Activated CD8-positive, alpha-beta memory T cell treated with anti-CD3 and anti-CD28 coated beads, Interleukin-2, amount 10 ng/mL, durations not matched to agents 7 days and 5 days (primary cell): Measurements from ENCODE around the gene DIS3L2. TPM values are rescaled to one million over a fixed set of nuclear protein-coding genes. Genes with fewer than 3 reads are reported as not detected.

Source experiments
- ATAC-seq: fragments of 150-1000 bp; cut with Tn5 transposase; one replicate; pipeline ENCODE4 v1.10.0; 2021; ENCODE audit warnings: moderate library complexity
- CTCF ChIA-PET: fragments of 350-600 bp; sonication (Branson Sonifier 250); formaldehyde crosslinking; loops from one replicate; lab custom pipeline; 2021; ENCODE audit warnings: antibody characterized with exemption; lab: Charles Lee
- DNase-seq: peaks from one replicate; pipeline ENCODE4 v3.0.0-alpha.2; 2020
- H3K27ac Mint-ChIP-seq: one replicate; pipeline ENCODE4 v1.8.0; 2021; ENCODE audit warnings: mild to moderate bottlenecking, mixed read lengths
- H3K27me3 Mint-ChIP-seq: one replicate; pipeline ENCODE4 v1.8.0; 2021; ENCODE audit warnings: mixed read lengths
- H3K36me3 Mint-ChIP-seq: one replicate; pipeline ENCODE4 v1.8.0; 2021; ENCODE audit warnings: mild to moderate bottlenecking, mixed read lengths
- H3K4me1 Mint-ChIP-seq: one replicate; pipeline ENCODE4 v1.8.0; 2021; ENCODE audit warnings: mixed read lengths
- H3K4me3 Mint-ChIP-seq: one replicate; pipeline ENCODE4 v1.8.0; 2021; ENCODE audit warnings: mild to moderate bottlenecking, moderate library complexity, mixed read lengths
- H3K9me3 Mint-ChIP-seq: one replicate; pipeline ENCODE4 v1.8.0; 2022; ENCODE audit warnings: low read depth, mixed read lengths
- total RNA-seq, 2 experiments: library from RNA; stranded (reverse); gene quantifications; one replicate each; pipeline ENCODE4 v1.2.3, GENCODE V29; 2021

DIS3L2 gene, protein sequence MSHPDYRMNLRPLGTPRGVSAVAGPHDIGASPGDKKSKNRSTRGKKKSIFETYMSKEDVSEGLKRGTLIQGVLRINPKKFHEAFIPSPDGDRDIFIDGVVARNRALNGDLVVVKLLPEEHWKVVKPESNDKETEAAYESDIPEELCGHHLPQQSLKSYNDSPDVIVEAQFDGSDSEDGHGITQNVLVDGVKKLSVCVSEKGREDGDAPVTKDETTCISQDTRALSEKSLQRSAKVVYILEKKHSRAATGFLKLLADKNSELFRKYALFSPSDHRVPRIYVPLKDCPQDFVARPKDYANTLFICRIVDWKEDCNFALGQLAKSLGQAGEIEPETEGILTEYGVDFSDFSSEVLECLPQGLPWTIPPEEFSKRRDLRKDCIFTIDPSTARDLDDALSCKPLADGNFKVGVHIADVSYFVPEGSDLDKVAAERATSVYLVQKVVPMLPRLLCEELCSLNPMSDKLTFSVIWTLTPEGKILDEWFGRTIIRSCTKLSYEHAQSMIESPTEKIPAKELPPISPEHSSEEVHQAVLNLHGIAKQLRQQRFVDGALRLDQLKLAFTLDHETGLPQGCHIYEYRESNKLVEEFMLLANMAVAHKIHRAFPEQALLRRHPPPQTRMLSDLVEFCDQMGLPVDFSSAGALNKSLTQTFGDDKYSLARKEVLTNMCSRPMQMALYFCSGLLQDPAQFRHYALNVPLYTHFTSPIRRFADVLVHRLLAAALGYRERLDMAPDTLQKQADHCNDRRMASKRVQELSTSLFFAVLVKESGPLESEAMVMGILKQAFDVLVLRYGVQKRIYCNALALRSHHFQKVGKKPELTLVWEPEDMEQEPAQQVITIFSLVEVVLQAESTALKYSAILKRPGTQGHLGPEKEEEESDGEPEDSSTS
- 10 to 100 TPM; 25.4 to 39.4 TPM for total RNA-seq

DNA sequence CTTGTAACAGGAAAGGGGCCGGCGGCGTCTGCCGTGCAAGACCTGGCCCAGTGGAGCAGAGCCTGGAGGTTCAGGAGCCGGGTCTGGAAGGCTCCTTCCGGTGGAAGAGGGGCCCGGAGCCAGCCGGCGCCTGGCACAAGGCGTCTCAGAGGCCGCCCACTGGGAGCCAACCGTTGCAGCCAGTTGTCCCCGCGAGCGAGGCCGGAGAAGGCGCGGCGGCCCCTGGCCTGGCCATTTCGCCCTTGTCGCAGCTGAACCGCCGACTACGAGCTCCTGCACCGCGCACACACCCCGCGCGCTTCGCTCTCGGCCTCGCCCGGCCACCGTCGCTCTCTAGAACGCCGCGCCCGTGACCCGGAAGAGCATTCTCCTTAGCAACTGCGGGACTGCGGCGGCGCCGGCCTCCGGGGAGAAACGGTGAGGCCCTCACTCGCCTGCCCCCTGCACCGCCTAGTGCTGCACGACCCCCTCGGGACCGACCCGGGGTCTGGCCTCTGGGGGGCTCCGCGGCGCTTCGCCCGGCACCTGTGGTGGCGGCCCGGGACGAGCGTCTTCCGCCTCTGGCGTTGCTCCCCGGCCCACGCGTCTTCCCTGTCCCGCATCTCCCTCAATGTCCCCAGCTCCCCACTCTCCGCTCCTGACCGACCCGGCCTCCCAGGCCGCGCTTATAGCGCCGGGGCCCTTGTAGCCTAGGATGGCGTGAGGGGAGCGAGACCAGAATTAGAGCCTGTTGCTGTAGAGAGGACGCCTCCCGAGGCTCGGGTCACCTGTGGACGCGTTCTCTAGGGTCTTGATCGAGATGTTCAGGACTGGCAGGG, at the start of gene DIS3L2:
DIS3L2 (plus strand) TSS at position 365 of the 818 bp plus-strand sequence. CDS start 53,215 bp downstream, outside the sequence.
- CTCF ChIA-PET: interaction anchor here (0.8 to 1.0 kb wide), 2 partner anchors 61 to 354 kb away, joined by 3 read pairs; no protein-coding TSS in a partner anchor
- peaks cover 1% of the 10 kb centered on the region for H3K36me3 Mint-ChIP-seq
- peak within 1 kb of the TSS; percentile 86 for H3K27ac Mint-ChIP-seq
- H3K9me3 Mint-ChIP-seq: no peaks in the 10 kb centered on the region
- ATAC-seq (peak; percentile 96), DNase-seq (peak; percentile 86)
- peaks cover under 1% of the 10 kb centered on the region for H3K27me3 Mint-ChIP-seq
- peak within 1 kb of the TSS; percentile 82 for H3K4me3 Mint-ChIP-seq
- peaks cover 33% of the 10 kb centered on the region for H3K4me1 Mint-ChIP-seq

DNA sequence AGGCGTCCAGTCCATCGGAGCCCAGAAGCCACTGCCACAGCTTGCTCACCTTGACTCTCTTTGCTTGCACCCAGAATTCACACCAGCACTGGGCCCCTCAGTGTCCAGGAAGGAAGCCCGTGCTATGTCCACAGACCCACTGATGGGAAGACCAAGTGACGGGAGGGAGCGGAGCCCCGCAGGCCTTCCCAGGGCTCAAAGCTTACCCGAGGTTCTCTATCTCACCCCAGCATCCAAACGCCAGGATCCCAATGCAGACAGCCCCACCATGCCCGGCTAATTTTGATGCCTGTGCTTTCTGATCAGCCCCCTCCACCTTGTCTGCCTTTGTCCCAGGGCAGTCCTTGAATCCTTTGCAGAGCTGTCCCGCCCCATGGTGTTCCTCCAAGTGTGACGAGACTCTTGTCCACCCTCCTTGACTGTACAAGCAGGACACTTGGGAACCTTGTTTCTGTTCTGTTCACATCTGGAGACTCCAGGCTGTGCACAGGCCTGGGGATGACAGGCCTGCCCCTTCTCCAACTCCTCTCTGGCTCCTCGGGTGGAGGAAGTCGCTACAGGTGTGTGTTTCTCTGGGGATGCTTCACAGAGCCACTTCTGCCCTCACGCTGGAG, 47.3 kb upstream of the DIS3L2 start:
- Mint-ChIP-seq H3K27me3 (peaks cover 20% of the 10 kb centered on the region), H3K4me1 (peaks cover 18% of the 10 kb centered on the region), H3K27ac (no peak overlapping the region), H3K36me3 (no peaks in the 10 kb centered on the region), H3K4me3 (no peak overlapping the region), H3K9me3 (no peaks in the 10 kb centered on the region)
- ATAC-seq (no peak), DNase-seq (no peak)
- CTCF ChIA-PET: interaction anchor here (1.0 kb wide), 1 partner anchor 14 kb away, joined by 3 read pairs; no protein-coding TSS in a partner anchor

DNA sequence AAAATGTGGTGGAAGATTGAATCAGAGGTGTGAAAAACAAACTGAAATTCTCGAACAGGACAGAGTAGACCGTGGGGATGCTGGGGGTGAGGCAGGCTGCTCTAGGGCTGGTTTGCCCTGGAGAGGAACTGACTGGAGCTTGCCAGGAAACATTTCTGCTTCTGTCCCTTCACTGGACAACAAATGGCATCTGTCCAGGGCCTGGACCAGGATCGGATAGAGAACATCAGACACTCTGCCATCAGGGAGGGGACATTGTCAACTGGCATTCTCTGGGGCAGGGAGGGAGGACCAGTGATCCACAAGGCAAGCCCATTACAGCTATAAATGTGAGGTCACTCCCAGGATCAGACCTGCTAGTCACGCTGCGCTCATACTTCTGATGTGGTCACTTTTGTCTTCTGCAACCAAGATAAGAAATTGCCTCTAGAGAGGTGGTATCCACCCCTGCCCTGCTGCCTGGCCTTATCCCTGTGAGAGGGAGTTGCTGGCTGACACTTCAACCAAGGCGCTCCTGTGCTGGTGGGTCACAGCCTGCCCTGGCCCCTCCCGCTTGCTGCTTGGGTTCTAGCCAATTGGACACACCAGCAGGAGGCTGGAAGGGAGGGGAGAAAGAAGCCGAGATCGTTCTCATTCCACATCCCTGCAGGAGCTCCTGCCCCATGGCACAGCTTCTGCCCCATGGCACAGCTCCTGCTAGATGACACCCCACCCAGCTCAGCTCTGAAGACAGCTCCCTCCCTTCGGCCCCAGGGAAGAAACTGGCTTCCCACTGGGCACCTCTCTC, 44.0 kb upstream of the DIS3L2 start:
- no peak for ATAC-seq

DNA sequence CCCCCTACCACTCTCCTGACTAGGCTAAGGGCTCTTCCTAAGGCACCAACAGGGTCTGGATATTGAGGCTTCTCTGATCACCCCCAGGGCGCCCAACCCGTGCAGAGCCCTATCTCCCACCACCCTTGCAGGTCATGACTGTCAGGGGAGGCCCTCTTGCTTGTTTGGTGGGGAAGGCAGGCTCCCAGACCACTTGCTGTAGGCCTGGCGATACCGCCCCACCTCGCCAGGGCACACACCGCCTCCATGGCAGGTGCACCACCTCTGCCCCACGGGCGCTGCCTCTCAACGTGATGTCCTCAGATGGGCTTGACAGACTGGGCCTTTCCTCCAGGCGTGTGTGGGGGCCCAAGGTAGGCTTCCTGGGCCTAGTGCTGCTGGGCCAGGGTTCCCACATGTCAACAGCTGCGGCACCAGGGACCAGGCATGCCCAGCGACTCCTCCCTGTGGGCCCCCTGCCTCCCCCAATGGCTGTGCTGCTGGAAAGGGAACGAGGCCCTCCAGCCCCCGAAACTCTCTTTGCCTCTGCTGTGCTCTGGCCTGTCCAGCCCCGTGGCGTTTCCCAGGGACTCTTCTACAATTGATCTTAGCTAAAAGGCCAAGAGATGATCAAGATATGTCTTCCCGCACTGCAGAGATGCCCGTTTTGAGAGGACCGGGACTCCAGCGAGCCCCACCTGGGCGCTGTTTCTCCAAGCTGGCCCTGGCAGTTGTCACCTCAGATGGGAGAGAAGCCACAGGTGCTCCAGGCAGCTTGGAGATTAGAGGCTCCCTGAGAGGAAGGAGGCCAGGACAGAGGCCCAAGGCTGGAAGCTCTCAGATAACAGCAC, 42.8 kb upstream of the DIS3L2 start:
- Mint-ChIP-seq H3K4me3 (no peak overlapping the region), H3K27me3 (peaks cover 33% of the 10 kb centered on the region), H3K27ac (no peak overlapping the region), H3K36me3 (no peaks in the 10 kb centered on the region), H3K4me1 (peaks cover 3% of the 10 kb centered on the region), H3K9me3 (no peaks in the 10 kb centered on the region)
- CTCF ChIA-PET: interaction anchor here (1.0 to 15.4 kb wide), 4 partner anchors 12 to 405 kb away, joined by 3 to 153 read pairs (median 8); no protein-coding TSS in a partner anchor
- DNase-seq: no peak
- ATAC-seq: no peak

More for the DNA sequence above, 44.0 kb upstream of the DIS3L2 start:
- Mint-ChIP-seq H3K4me3 (no peak overlapping the region), H3K4me1 (peaks cover 3% of the 10 kb centered on the region), H3K9me3 (no peaks in the 10 kb centered on the region), H3K36me3 (no peaks in the 10 kb centered on the region), H3K27me3 (peaks cover 24% of the 10 kb centered on the region), H3K27ac (no peak overlapping the region)
- DNase-seq: no peak
- CTCF ChIA-PET: interaction anchor here (1.7 to 15.4 kb wide), 4 partner anchors 8 to 407 kb away, joined by 6 to 153 read pairs (median 8); partner anchors contain the start of gene NPPC

DNA sequence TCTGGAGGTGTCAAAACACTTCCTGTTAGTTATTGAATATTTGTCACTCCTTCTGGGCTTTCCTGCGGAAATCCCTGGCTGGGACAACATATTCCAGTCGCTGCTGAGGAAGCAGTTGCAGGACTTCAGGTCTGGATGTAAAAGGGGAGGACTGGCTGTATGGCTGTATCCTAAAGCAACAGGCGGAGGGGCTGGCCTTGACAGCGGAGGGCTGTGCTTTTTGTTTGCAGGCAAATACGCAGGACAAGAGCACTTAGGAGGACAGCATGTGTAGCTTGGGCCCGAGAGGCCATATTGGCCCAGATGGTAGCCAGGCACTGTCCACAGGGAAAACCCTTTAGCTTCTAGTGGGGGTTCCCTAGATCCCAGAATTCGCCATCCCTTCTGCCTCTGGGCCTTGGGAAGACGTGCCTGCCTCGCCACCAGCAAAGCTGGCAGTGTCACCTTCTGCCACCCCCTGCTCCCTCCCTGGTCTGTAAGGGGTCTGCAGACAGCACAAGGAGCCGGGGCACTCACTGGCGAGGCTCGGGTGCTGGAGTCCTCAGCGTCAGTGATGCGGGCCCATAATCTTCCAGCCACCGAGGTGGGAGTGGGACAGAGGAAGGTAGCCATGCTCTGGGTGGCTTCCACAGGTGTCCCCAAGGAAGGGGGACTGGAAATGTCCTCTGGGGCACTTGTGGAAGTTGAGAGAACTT, 42.0 kb upstream of the DIS3L2 start:
- Mint-ChIP-seq H3K4me1 (peaks cover 3% of the 10 kb centered on the region), H3K9me3 (no peaks in the 10 kb centered on the region), H3K36me3 (no peaks in the 10 kb centered on the region), H3K27ac (no peak overlapping the region), H3K27me3 (peaks cover 40% of the 10 kb centered on the region), H3K4me3 (no peak overlapping the region)
- CTCF ChIA-PET: interaction anchor here (0.6 to 15.4 kb wide), 4 partner anchors 18 to 1853 kb away, joined by 3 to 153 read pairs (median 6); no protein-coding TSS in a partner anchor
- DNase-seq (no peak), ATAC-seq (no peak)

DNA sequence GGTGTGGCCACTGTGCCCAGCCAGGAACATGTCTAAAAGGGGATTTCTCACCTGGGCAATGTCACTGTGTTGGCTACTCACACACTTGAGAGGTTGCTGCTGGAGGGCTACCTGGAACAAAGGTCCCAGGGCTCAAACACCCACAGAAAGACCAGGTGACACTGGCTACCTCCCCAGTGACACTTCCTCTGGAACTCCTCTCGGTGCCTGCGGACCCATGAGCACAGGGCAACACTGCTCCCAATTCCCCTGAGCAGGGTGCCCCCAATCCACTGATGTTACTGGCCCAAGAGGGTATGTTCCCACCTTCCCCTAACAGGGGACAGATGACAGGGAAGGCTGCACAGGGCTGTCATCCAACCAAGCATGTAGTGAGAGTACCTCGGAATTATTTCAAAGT, 41.1 kb upstream of the DIS3L2 start:
- Mint-ChIP-seq H3K9me3 (no peaks in the 10 kb centered on the region), H3K36me3 (no peaks in the 10 kb centered on the region), H3K27me3 (peaks cover 41% of the 10 kb centered on the region), H3K4me3 (no peak overlapping the region), H3K27ac (no peak overlapping the region), H3K4me1 (peaks cover 4% of the 10 kb centered on the region)
- no peak for ATAC-seq
- DNase-seq: no peak
- CTCF ChIA-PET: interaction anchor here (0.6 to 15.4 kb wide), 5 partner anchors 19 to 1854 kb away, joined by 3 to 153 read pairs (median 6); no protein-coding TSS in a partner anchor

DNA sequence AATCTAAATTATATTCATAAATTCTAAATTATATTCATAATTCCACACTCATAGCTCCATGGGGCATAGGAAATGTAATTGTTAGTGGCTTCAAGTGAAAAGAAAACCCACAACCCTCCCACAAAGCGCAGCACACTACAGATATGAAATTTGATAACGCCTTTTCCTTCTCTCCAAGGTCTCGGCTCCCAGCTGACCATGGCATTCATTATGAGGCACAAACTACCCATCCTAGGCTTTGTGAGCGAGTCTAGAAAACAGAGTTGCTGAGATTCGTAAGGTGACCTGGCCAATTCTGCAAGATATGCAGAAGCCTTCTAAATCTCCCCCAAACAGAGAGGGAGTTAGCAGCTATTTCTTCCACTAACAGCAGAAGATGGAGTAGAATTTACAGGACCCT, 40.7 kb upstream of the DIS3L2 start:
- CTCF ChIA-PET: interaction anchor here (1.0 to 15.4 kb wide), 5 partner anchors 20 to 415 kb away, joined by 3 to 153 read pairs (median 6); no protein-coding TSS in a partner anchor
- ATAC-seq: no peak
- Mint-ChIP-seq H3K4me3 (no peak overlapping the region), H3K36me3 (no peaks in the 10 kb centered on the region), H3K9me3 (no peaks in the 10 kb centered on the region), H3K27me3 (peaks cover 37% of the 10 kb centered on the region), H3K27ac (no peak overlapping the region), H3K4me1 (peaks cover 4% of the 10 kb centered on the region)
- no peak for DNase-seq

DNA sequence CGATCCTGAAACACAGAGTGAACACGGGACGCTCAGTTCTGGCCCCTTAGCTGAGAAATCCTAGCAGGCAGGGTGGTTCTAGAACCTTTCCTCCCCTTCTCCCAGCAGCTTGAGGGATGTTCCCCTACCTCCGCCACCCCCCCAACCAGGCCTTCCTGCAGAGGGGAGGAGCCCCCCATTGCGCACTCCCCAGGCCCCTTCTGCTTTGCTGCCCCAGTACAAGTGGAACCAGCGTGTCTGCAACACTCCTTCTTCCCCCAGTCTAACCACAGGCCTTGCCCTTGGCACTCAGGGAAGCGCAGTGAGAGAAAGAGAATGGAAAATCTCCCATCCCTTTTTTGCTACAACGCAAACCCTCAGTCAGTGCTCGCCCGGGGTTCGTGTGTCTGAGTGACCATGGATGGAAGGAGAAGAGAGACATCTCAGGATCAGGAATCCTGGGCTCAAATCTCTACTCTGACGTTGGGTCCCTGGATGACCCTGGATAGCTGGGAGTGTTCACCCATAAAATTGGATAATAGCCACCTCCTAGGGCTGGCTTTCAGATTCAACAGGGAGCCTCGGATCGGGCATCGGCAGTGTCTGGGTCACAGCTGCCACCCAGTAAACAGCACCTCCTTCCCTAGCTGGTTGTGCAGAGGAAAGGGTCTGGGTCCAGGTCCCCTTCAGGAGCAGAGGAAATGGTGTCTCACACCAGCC, 39.1 kb upstream of the DIS3L2 start:
- Mint-ChIP-seq H3K4me1 (peaks cover 9% of the 10 kb centered on the region), H3K9me3 (no peaks in the 10 kb centered on the region)
- CTCF ChIA-PET: interaction anchor here (1.0 to 15.4 kb wide), 7 partner anchors 8 to 413 kb away, joined by 3 to 153 read pairs (median 7); no protein-coding TSS in a partner anchor

DNA sequence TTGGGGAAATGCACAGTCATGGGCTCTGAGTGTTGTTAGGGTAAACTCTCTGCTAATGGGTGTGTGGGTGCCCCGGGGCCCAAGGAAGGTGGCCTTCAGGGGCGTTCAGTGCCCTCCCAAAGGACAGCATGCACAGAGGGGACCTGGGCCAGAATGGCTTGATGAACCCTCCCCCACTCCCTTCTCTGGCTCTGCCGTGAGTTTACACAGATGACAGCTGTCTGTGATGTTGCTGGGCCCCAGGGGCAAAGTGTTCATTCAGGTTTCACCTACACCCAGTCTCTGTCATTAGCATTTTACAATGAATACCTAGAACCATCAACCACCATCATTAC, 38.5 kb upstream of the DIS3L2 start:
- peaks cover 9% of the 10 kb centered on the region for H3K4me1 Mint-ChIP-seq
- H3K9me3 Mint-ChIP-seq: no peaks in the 10 kb centered on the region
- no peaks in the 10 kb centered on the region for H3K36me3 Mint-ChIP-seq
- CTCF ChIA-PET: interaction anchor here (1.7 to 15.4 kb wide), 3 partner anchors 219 to 401 kb away, joined by 7 to 153 read pairs (median 40); no protein-coding TSS in a partner anchor
- no peak for ATAC-seq
- DNase-seq: no peak
- no peak overlapping the region for H3K27ac Mint-ChIP-seq
- H3K4me3 Mint-ChIP-seq: no peak overlapping the region
- peaks cover 42% of the 10 kb centered on the region for H3K27me3 Mint-ChIP-seq

More for the DNA sequence above, 39.1 kb upstream of the DIS3L2 start:
- DNase-seq (no peak), ATAC-seq (no peak)
- H3K36me3 Mint-ChIP-seq: no peaks in the 10 kb centered on the region
- no peak overlapping the region for H3K27ac Mint-ChIP-seq
- peaks cover 36% of the 10 kb centered on the region for H3K27me3 Mint-ChIP-seq
- H3K4me3 Mint-ChIP-seq: no peak overlapping the region
